ENCODE results near the gene OLR1. TPM values are rescaled to one million over a fixed set of nuclear protein-coding genes. Genes with fewer than 3 reads are reported as not detected.

Gene OLR1
- total and polyA plus RNA-seq, 4 donors, result 6.3 to 27.2 (median 21.4) TPM

GRCh38 chr12:10115890-10116289 is 56.0 kb downstream of the OLR1 start:
- DNase-seq (ENCODE audit: low read depth in 4 of 6, low spot score in 6 of 6), result no peak
- WGBS (ENCODE audit: insufficient coverage), result 93% methylated on average over 6 of the region's 7 CpGs
- H3K36me3 ChIP-seq (ENCODE audit: control insufficient read depth, insufficient read depth, low read length), result no peaks in the 10 kb centered on the region
- H3K9me3 ChIP-seq (ENCODE audit: control insufficient read depth, insufficient read depth, low read length), result no peaks in the 10 kb centered on the region
- H3K4me1 ChIP-seq (ENCODE audit: control insufficient read depth, insufficient read depth, low read length), result no peaks in the 10 kb centered on the region
- no peaks in the 10 kb centered on the region for H3K27me3 ChIP-seq (ENCODE audit: control insufficient read depth, insufficient read depth, low read length)
- no peak overlapping the region for H3K4me3 ChIP-seq (ENCODE audit: low read depth, low read length)
- H3K27ac ChIP-seq (ENCODE audit: low read depth, low read length), result no peak overlapping the region

- H3K27me3 ChIP-seq (ENCODE audit: control insufficient read depth, insufficient read depth, low read length), result no peaks in the 10 kb centered on the region
- H3K27ac ChIP-seq (ENCODE audit: low read depth, low read length), result no peak overlapping the region
- no peak for DNase-seq (ENCODE audit: low read depth in 4 of 6, low spot score in 6 of 6)
- no peaks in the 10 kb centered on the region for H3K36me3 ChIP-seq (ENCODE audit: control insufficient read depth, insufficient read depth, low read length)
- H3K4me3 ChIP-seq (ENCODE audit: low read depth, low read length), result no peak overlapping the region
- 93% methylated on average over 13 of the region's 15 CpGs for WGBS (ENCODE audit: insufficient coverage)
- H3K4me1 ChIP-seq (ENCODE audit: control insufficient read depth, insufficient read depth, low read length), result no peaks in the 10 kb centered on the region
- no peaks in the 10 kb centered on the region for H3K9me3 ChIP-seq (ENCODE audit: control insufficient read depth, insufficient read depth, low read length)
These were observed 56.6 kb downstream of the OLR1 start for GRCh38 chr12:10115311-10115710.

GRCh38 chr12:10113920-10114319 is 58.0 kb downstream of the OLR1 start:
- Histone ChIP-seq H3K9me3 (ENCODE audit: control insufficient read depth, insufficient read depth, low read length) (no peaks in the 10 kb centered on the region), H3K36me3 (ENCODE audit: control insufficient read depth, insufficient read depth, low read length) (no peaks in the 10 kb centered on the region), H3K4me3 (ENCODE audit: low read depth, low read length) (no peak overlapping the region), H3K4me1 (ENCODE audit: control insufficient read depth, insufficient read depth, low read length) (no peaks in the 10 kb centered on the region), H3K27me3 (ENCODE audit: control insufficient read depth, insufficient read depth, low read length) (no peaks in the 10 kb centered on the region), H3K27ac (ENCODE audit: low read depth, low read length) (no peak overlapping the region)
- WGBS (ENCODE audit: insufficient coverage), result no CpG with 5 or more reads among the region's 1 CpG
- DNase-seq (ENCODE audit: low read depth in 4 of 6, low spot score in 6 of 6), result no peak

- no peaks in the 10 kb centered on the region for H3K27me3 ChIP-seq (ENCODE audit: control insufficient read depth, insufficient read depth, low read length)
- H3K4me1 ChIP-seq (ENCODE audit: control insufficient read depth, insufficient read depth, low read length), result no peaks in the 10 kb centered on the region
- 88% methylated on average over 1 of the region's 1 CpG for WGBS (ENCODE audit: insufficient coverage)
- H3K27ac ChIP-seq (ENCODE audit: low read depth, low read length), result no peak overlapping the region
- no peaks in the 10 kb centered on the region for H3K9me3 ChIP-seq (ENCODE audit: control insufficient read depth, insufficient read depth, low read length)
- DNase-seq (ENCODE audit: low read depth in 4 of 6, low spot score in 6 of 6), result no peak
- no peaks in the 10 kb centered on the region for H3K36me3 ChIP-seq (ENCODE audit: control insufficient read depth, insufficient read depth, low read length)
- H3K4me3 ChIP-seq (ENCODE audit: low read depth, low read length), result no peak overlapping the region
These were observed 58.9 kb downstream of the OLR1 start for GRCh38 chr12:10113075-10113474.

GRCh38 chr12:10111451-10111850 is 60.5 kb downstream of the OLR1 start:
- H3K36me3 ChIP-seq (ENCODE audit: control insufficient read depth, insufficient read depth, low read length), result no peaks in the 10 kb centered on the region
- 81% methylated on average over 38 of the region's 38 CpGs for WGBS (ENCODE audit: insufficient coverage)
- DNase-seq (ENCODE audit: low read depth in 4 of 6, low spot score in 6 of 6), result no peak

GRCh38 chr12:10110256-10110844 is 61.6 kb downstream of the OLR1 start:
- no peak overlapping the region for H3K27ac ChIP-seq (ENCODE audit: low read depth, low read length)
- no peak overlapping the region for H3K4me3 ChIP-seq (ENCODE audit: low read depth, low read length)
- 100% methylated on average over 1 of the region's 2 CpGs for WGBS (ENCODE audit: insufficient coverage)
- no peak for DNase-seq (ENCODE audit: low read depth in 4 of 6, low spot score in 6 of 6)
- no peaks in the 10 kb centered on the region for H3K27me3 ChIP-seq (ENCODE audit: control insufficient read depth, insufficient read depth, low read length)
- no peaks in the 10 kb centered on the region for H3K9me3 ChIP-seq (ENCODE audit: control insufficient read depth, insufficient read depth, low read length)
- H3K4me1 ChIP-seq (ENCODE audit: control insufficient read depth, insufficient read depth, low read length), result no peaks in the 10 kb centered on the region
- H3K36me3 ChIP-seq (ENCODE audit: control insufficient read depth, insufficient read depth, low read length), result no peaks in the 10 kb centered on the region

More at GRCh38 chr12:10111451-10111850, 60.5 kb downstream of the OLR1 start:
- Histone ChIP-seq H3K27ac (ENCODE audit: low read depth, low read length) (no peak overlapping the region), H3K27me3 (ENCODE audit: control insufficient read depth, insufficient read depth, low read length) (no peaks in the 10 kb centered on the region), H3K9me3 (ENCODE audit: control insufficient read depth, insufficient read depth, low read length) (no peaks in the 10 kb centered on the region), H3K4me3 (ENCODE audit: low read depth, low read length) (no peak overlapping the region), H3K4me1 (ENCODE audit: control insufficient read depth, insufficient read depth, low read length) (no peaks in the 10 kb centered on the region)

Other genes with a start within 250 kb of the OLR1 start
- under 1 TPM in 1 of 2 donors, not detected in 1; 0.17 TPM for gene CLEC2A, start 239.8 kb downstream of the OLR1 start, total RNA-seq
- not detected for gene CLEC2A, start 239.8 kb downstream of the OLR1 start, polyA plus RNA-seq (ENCODE audit: insufficient read length in 2 of 2)
- 10 to 100 TPM in 1 of 2 donors, under 1 TPM in 1; 0.33 to 10.8 TPM for gene CLEC12A, start 200.7 kb downstream of the OLR1 start, total RNA-seq
- gene CLEC12A, start 200.7 kb downstream of the OLR1 start, polyA plus RNA-seq (ENCODE audit: insufficient read length in 2 of 2), result 1 to 10 TPM in 1 of 2 donors, under 1 TPM in 1; 0.75 to 1.6 TPM
- under 1 TPM; 0.50 to 0.69 TPM for gene CLEC1B, start 173.0 kb downstream of the OLR1 start, total RNA-seq
- gene CLEC1B, start 173.0 kb downstream of the OLR1 start, polyA plus RNA-seq (ENCODE audit: insufficient read length in 2 of 2), result under 1 TPM in 1 of 2 donors, not detected in 1; 0.30 TPM
- 1 to 10 TPM in 1 of 2 donors, not detected in 1; 1.2 TPM for gene CLEC12B, start 161.5 kb downstream of the OLR1 start, total RNA-seq
- gene CLEC12B, start 161.5 kb downstream of the OLR1 start, polyA plus RNA-seq (ENCODE audit: insufficient read length in 2 of 2), result under 1 TPM in 1 of 2 donors, not detected in 1; 0.06 TPM
- gene CLEC9A, start 141.4 kb downstream of the OLR1 start, total RNA-seq, result under 1 TPM; 0.28 to 0.59 TPM
- under 1 TPM in 1 of 2 donors, not detected in 1; 0.30 TPM for gene CLEC9A, start 141.4 kb downstream of the OLR1 start, polyA plus RNA-seq (ENCODE audit: insufficient read length in 2 of 2)
- gene CLEC1A, start 73.1 kb downstream of the OLR1 start, total RNA-seq, result 10 to 100 TPM in 1 of 2 donors, 1 to 10 TPM in 1; 6.9 to 14.9 TPM
- gene CLEC1A, start 73.1 kb downstream of the OLR1 start, polyA plus RNA-seq (ENCODE audit: insufficient read length in 2 of 2), result 1 to 10 TPM; 2.5 to 6.3 TPM
- gene CLEC7A, start 41.9 kb downstream of the OLR1 start, total RNA-seq, result 1 to 10 TPM; 4.7 to 9.9 TPM
- 1 to 10 TPM; 2.5 to 4.4 TPM for gene CLEC7A, start 41.9 kb downstream of the OLR1 start, polyA plus RNA-seq (ENCODE audit: insufficient read length in 2 of 2)
- 1 to 10 TPM in 1 of 2 donors, under 1 TPM in 1; 0.83 to 1.8 TPM for gene TMEM52B, start 6.9 kb upstream of the OLR1 start, total RNA-seq
- gene TMEM52B, start 6.9 kb upstream of the OLR1 start, polyA plus RNA-seq (ENCODE audit: insufficient read length in 2 of 2), result 1 to 10 TPM; 2.1 to 2.7 TPM
- 100 to 1,000 TPM; 115 to 185 TPM for gene GABARAPL1, start 40.7 kb upstream of the OLR1 start, total RNA-seq
- 100 to 1,000 TPM; 186 to 199 TPM for gene GABARAPL1, start 40.7 kb upstream of the OLR1 start, polyA plus RNA-seq (ENCODE audit: insufficient read length in 2 of 2)
- 1 to 10 TPM in 1 of 2 donors, under 1 TPM in 1; 0.83 to 1.4 TPM for gene KLRD1, start 135.7 kb upstream of the OLR1 start, total RNA-seq
- gene KLRD1, start 135.7 kb upstream of the OLR1 start, polyA plus RNA-seq (ENCODE audit: insufficient read length in 2 of 2), result under 1 TPM; 0.10 to 0.41 TPM
- gene KLRK1, start 217.9 kb upstream of the OLR1 start, total RNA-seq, result 10 to 100 TPM in 1 of 2 donors, 1 to 10 TPM in 1; 4.6 to 10.1 TPM
- gene KLRK1, start 217.9 kb upstream of the OLR1 start, polyA plus RNA-seq (ENCODE audit: insufficient read length in 2 of 2), result 1 to 10 TPM; 2.1 to 4.8 TPM
- gene KLRC4, start 237.6 kb upstream of the OLR1 start, total RNA-seq, result 1 to 10 TPM; 3.2 to 7.7 TPM
- gene KLRC4, start 237.6 kb upstream of the OLR1 start, polyA plus RNA-seq (ENCODE audit: insufficient read length in 2 of 2), result 1 to 10 TPM; 3.8 to 4.2 TPM
- gene KLRC3, start 248.5 kb upstream of the OLR1 start, total RNA-seq, result 10 to 100 TPM in 1 of 2 donors, 1 to 10 TPM in 1; 6.7 to 26.4 TPM
- gene KLRC3, start 248.5 kb upstream of the OLR1 start, polyA plus RNA-seq (ENCODE audit: insufficient read length in 2 of 2), result 10 to 100 TPM in 1 of 2 donors, 1 to 10 TPM in 1; 5.3 to 10.4 TPM

All from spinal cord (tissue), 10 donors.